Adipocyte (in vitro differentiated cells): ENCODE data around the gene KNDC1.

ENCODE experiments used
- DNase-seq: peaks from one replicate; pipeline ENCODE4 v3.0.0-alpha.2; 2015; ENCODE audit warnings: low read depth
- H3K27me3 ChIP-seq: replicated peaks from 2 replicates; pipeline ENCODE4 v1.7.0; 2013; ENCODE audit warnings: mild to moderate bottlenecking, low read length, moderate library complexity; ENCODE audit not compliant: control insufficient read depth, insufficient read depth
- H3K36me3 ChIP-seq: 2 replicates; pipeline ENCODE4 v1.7.0; 2013; ENCODE audit warnings: low read length, mild to moderate bottlenecking, moderate library complexity; ENCODE audit not compliant: control insufficient read depth, insufficient read depth, severe bottlenecking
- H3K4me1 ChIP-seq: 2 replicates; pipeline ENCODE4 v1.7.0; 2013; ENCODE audit warnings: mild to moderate bottlenecking, low read length, moderate library complexity; ENCODE audit not compliant: control insufficient read depth, insufficient read depth
- H3K4me3 ChIP-seq: 2 replicates; pipeline ENCODE4 v1.7.0; 2013; ENCODE audit warnings: mild to moderate bottlenecking, low read length, moderate library complexity
- H3K9ac ChIP-seq: 2 replicates; pipeline ENCODE4 v1.7.0; 2013; ENCODE audit warnings: mild to moderate bottlenecking, low read length, moderate library complexity
- H3K9me3 ChIP-seq: 2 replicates; pipeline ENCODE4 v1.7.0; 2013; ENCODE audit warnings: mild to moderate bottlenecking, low read length, moderate library complexity; ENCODE audit not compliant: control insufficient read depth

Gene KNDC1

GRCh38 chr10:133238466-133238804 is 78.4 kb downstream of the KNDC1 start:
- Histone ChIP-seq H3K9ac (no peak overlapping the region), H3K9me3 (no peaks in the 10 kb centered on the region), H3K27me3 (peaks cover 33% of the 10 kb centered on the region), H3K36me3 (no peaks in the 10 kb centered on the region), H3K4me1 (no peaks in the 10 kb centered on the region), H3K4me3 (no peak overlapping the region)
- DNase-seq = no peak

GRCh38 chr10:133239990-133240389 is 80.0 kb downstream of the KNDC1 start:
- peaks cover 39% of the 10 kb centered on the region for H3K27me3 ChIP-seq
- no peak for DNase-seq
- H3K4me3 ChIP-seq = no peak overlapping the region
- H3K9me3 ChIP-seq = no peaks in the 10 kb centered on the region
- no peaks in the 10 kb centered on the region for H3K36me3 ChIP-seq
- no peak overlapping the region for H3K9ac ChIP-seq
- H3K4me1 ChIP-seq = no peaks in the 10 kb centered on the region

GRCh38 chr10:133241501-133242205 is 81.6 kb downstream of the KNDC1 start:
- Histone ChIP-seq H3K36me3 (no peaks in the 10 kb centered on the region), H3K4me3 (no peak overlapping the region), H3K4me1 (peaks cover 3% of the 10 kb centered on the region), H3K9ac (no peak overlapping the region), H3K27me3 (peaks cover 41% of the 10 kb centered on the region), H3K9me3 (no peaks in the 10 kb centered on the region)
- no peak for DNase-seq

- no peaks in the 10 kb centered on the region for H3K36me3 ChIP-seq
- H3K4me1 ChIP-seq = peaks cover 3% of the 10 kb centered on the region
- DNase-seq = no peak
- H3K9me3 ChIP-seq = no peaks in the 10 kb centered on the region
- H3K27me3 ChIP-seq = peaks cover 48% of the 10 kb centered on the region
- H3K4me3 ChIP-seq = no peak overlapping the region
- no peak overlapping the region for H3K9ac ChIP-seq
Measured at GRCh38 chr10:133242611-133243356, 82.8 kb downstream of the KNDC1 start.

GRCh38 chr10:133243593-133243992 is 83.6 kb downstream of the KNDC1 start:
- H3K27me3 ChIP-seq = peaks cover 54% of the 10 kb centered on the region
- no peak overlapping the region for H3K9ac ChIP-seq
- no peak for DNase-seq
- H3K4me1 ChIP-seq = peaks cover 3% of the 10 kb centered on the region
- no peaks in the 10 kb centered on the region for H3K9me3 ChIP-seq
- H3K4me3 ChIP-seq = no peak overlapping the region
- no peaks in the 10 kb centered on the region for H3K36me3 ChIP-seq

- Histone ChIP-seq H3K4me1 (peaks cover 3% of the 10 kb centered on the region), H3K9me3 (no peaks in the 10 kb centered on the region), H3K36me3 (no peaks in the 10 kb centered on the region), H3K9ac (no peak overlapping the region), H3K4me3 (no peak overlapping the region), H3K27me3 (peaks cover 57% of the 10 kb centered on the region)
- no peak for DNase-seq
Measured at GRCh38 chr10:133245439-133246235, 85.6 kb downstream of the KNDC1 start.

GRCh38 chr10:133246236-133246626 is 86.2 kb downstream of the KNDC1 start:
- Histone ChIP-seq H3K9me3 (no peaks in the 10 kb centered on the region), H3K36me3 (no peaks in the 10 kb centered on the region), H3K4me3 (no peak overlapping the region), H3K27me3 (peaks cover 55% of the 10 kb centered on the region), H3K9ac (no peak overlapping the region), H3K4me1 (peaks cover 3% of the 10 kb centered on the region)
- DNase-seq = no peak

GRCh38 chr10:133247681-133248333 is 87.8 kb downstream of the KNDC1 start:
- Histone ChIP-seq H3K4me3 (no peak overlapping the region), H3K9ac (no peak overlapping the region), H3K4me1 (peaks cover 3% of the 10 kb centered on the region), H3K9me3 (no peaks in the 10 kb centered on the region), H3K36me3 (no peaks in the 10 kb centered on the region), H3K27me3 (peaks cover 42% of the 10 kb centered on the region)
- DNase-seq = no peak

- Histone ChIP-seq H3K36me3 (no peaks in the 10 kb centered on the region), H3K4me3 (no peak overlapping the region), H3K27me3 (peaks cover 36% of the 10 kb centered on the region), H3K9me3 (no peaks in the 10 kb centered on the region), H3K4me1 (peaks cover 3% of the 10 kb centered on the region), H3K9ac (no peak overlapping the region)
- DNase-seq = no peak
Measured at GRCh38 chr10:133248334-133248715, 88.3 kb downstream of the KNDC1 start.

GRCh38 chr10:133249094-133249780 is 89.2 kb downstream of the KNDC1 start:
- no peak overlapping the region for H3K4me3 ChIP-seq
- DNase-seq = no peak

More at GRCh38 chr10:133249094-133249780, 89.2 kb downstream of the KNDC1 start:
- peaks cover 29% of the 10 kb centered on the region for H3K27me3 ChIP-seq
- no peaks in the 10 kb centered on the region for H3K36me3 ChIP-seq
- peaks cover 3% of the 10 kb centered on the region for H3K4me1 ChIP-seq
- H3K9me3 ChIP-seq = no peaks in the 10 kb centered on the region
- no peak overlapping the region for H3K9ac ChIP-seq
